ENCODE measurements around the gene RAB23.

Gene RAB23

GRCh38 chr6:57221936-57222742, at the start of gene RAB23:
TSS of gene RAB23 (minus strand) at chr6:57222307. CDS start at chr6:57210380, 11,927 bp downstream.
- H3K4me3 ChIP-seq (ENCODE audit: low read depth, low read length): peak within 1 kb of the TSS; percentile 89
- DNase-seq (ENCODE audit: low read depth): peak; percentile 24
- TF ChIP-seq CTCF (IDR thresholded peaks at IDR 0.05; ENCODE audit: low read depth, low read length, missing control alignments): no peak

- H3K4me3 ChIP-seq (ENCODE audit: low read depth, low read length): no peak overlapping the region
- DNase-seq (ENCODE audit: low read depth): no peak
- TF ChIP-seq CTCF (IDR thresholded peaks at IDR 0.05; ENCODE audit: low read depth, low read length, missing control alignments): no peak
Observed at GRCh38 chr6:57268294-57268640, 46.2 kb upstream of the RAB23 start.

GRCh38 chr6:57267586-57268293, 45.6 kb upstream of the RAB23 start:
- H3K4me3 ChIP-seq (ENCODE audit: low read depth, low read length): no peak overlapping the region
- TF ChIP-seq CTCF (IDR thresholded peaks at IDR 0.05; ENCODE audit: low read depth, low read length, missing control alignments): peak; percentile 44
- peak; percentile 5 for DNase-seq (ENCODE audit: low read depth)

GRCh38 chr6:57265755-57266221, 43.7 kb upstream of the RAB23 start:
- TF ChIP-seq CTCF (IDR thresholded peaks at IDR 0.05; ENCODE audit: low read depth, low read length, missing control alignments): no peak
- H3K4me3 ChIP-seq (ENCODE audit: low read depth, low read length): no peak overlapping the region
- DNase-seq (ENCODE audit: low read depth): no peak

GRCh38 chr6:57263739-57264138, 41.6 kb upstream of the RAB23 start:
- no peak for DNase-seq (ENCODE audit: low read depth)
- TF ChIP-seq CTCF (IDR thresholded peaks at IDR 0.05; ENCODE audit: low read depth, low read length, missing control alignments): no peak

GRCh38 chr6:57262901-57263694, 41.0 kb upstream of the RAB23 start:
- H3K4me3 ChIP-seq (ENCODE audit: low read depth, low read length): no peak overlapping the region
- no peak for DNase-seq (ENCODE audit: low read depth)
- no peak for TF ChIP-seq CTCF (IDR thresholded peaks at IDR 0.05; ENCODE audit: low read depth, low read length, missing control alignments)

More at GRCh38 chr6:57263739-57264138, 41.6 kb upstream of the RAB23 start:
- H3K4me3 ChIP-seq (ENCODE audit: low read depth, low read length): no peak overlapping the region
